Measurements from ENCODE around the gene P4HA2. TPM values are rescaled to one million over a fixed set of nuclear protein-coding genes. Genes with fewer than 3 reads are reported as not detected.

Gene P4HA2
- total and polyA plus RNA-seq, 2 of the 8 experiments (the other 6 are each of a cell fraction or from before 2014, with no cell fraction given) = 7.4 to 9.3 TPM

DNA sequence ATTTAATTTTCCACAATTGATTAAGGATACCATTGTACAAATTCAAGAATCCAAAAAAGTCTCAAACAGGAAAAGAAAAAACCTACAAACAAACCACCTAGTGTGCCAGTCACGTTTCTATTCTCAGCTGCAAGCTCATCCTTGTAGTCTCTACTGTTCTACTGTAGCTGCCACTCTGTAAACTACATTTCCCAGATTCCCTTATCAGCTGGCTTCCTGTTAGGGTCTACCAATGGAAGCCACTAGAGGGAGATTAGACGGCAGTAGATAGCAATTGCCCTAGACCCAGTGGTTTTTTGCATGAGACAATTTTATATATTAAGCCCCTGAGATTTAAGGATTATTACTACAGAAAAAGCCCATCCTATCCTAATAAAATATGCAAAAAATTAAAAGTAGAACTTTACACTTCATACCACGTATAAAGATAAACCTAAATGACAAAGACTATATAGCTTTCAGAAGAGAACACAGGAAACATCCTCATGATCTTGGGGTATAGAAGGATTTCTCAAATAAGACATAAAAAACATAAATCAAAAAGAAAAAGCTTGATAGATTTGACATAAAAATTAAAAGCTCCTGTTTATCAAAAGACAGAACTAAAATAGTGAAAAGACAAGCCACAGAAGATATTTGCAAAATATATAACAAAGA lies 37.4 kb downstream of the P4HA2 start (continued):
- TF ChIP-seq, protein P1, sequence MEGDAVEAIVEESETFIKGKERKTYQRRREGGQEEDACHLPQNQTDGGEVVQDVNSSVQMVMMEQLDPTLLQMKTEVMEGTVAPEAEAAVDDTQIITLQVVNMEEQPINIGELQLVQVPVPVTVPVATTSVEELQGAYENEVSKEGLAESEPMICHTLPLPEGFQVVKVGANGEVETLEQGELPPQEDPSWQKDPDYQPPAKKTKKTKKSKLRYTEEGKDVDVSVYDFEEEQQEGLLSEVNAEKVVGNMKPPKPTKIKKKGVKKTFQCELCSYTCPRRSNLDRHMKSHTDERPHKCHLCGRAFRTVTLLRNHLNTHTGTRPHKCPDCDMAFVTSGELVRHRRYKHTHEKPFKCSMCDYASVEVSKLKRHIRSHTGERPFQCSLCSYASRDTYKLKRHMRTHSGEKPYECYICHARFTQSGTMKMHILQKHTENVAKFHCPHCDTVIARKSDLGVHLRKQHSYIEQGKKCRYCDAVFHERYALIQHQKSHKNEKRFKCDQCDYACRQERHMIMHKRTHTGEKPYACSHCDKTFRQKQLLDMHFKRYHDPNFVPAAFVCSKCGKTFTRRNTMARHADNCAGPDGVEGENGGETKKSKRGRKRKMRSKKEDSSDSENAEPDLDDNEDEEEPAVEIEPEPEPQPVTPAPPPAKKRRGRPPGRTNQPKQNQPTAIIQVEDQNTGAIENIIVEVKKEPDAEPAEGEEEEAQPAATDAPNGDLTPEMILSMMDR (IDR thresholded peaks at IDR 0.05; ENCODE audit: control extremely low read depth in 1 of 3, insufficient read depth in 1 of 3, low read depth in 1 of 3, low read length in 3 of 3) = peak in 2 of 3 experiments; percentile 77 to 90; a peak in 3 of 4 replicates
- TF ChIP-seq CHD2 (IDR thresholded peaks at IDR 0.05; ENCODE audit: low read length) (no peak), CEBPB (IDR thresholded peaks at IDR 0.05; ENCODE audit: low read depth, low read length) (no peak), TEAD4 (IDR thresholded peaks at IDR 0.05; ENCODE audit: low read depth, low read length) (no peak), YY1 (IDR thresholded peaks at IDR 0.05; ENCODE audit: low read depth, low read length) (no peak), HDAC6 (IDR thresholded peaks at IDR 0.05; ENCODE audit: low read depth, low read length) (no peak), EZH2 (IDR thresholded peaks at IDR 0.05; ENCODE audit: low read depth, low read length, severe bottlenecking) (no peak), GABPA (IDR thresholded peaks at IDR 0.05; ENCODE audit: borderline replicate concordance, insufficient read depth, low read length) (peak; percentile 72; the same call in 1 of the 2 replicates), RBBP5 (IDR thresholded peaks at IDR 0.05; ENCODE audit: borderline replicate concordance, low read depth, low read length) (no peak), POLR2A (IDR thresholded peaks at IDR 0.05; ENCODE audit: control extremely low read depth in 1 of 2, low read depth in 2 of 2, low read length in 2 of 2) (no peak), CBX5 (IDR thresholded peaks at IDR 0.05; ENCODE audit: low read depth, low read length) (no peak), JUN (IDR thresholded peaks at IDR 0.05; ENCODE audit: low read depth, low read length) (no peak), EP300 (IDR thresholded peaks at IDR 0.05; ENCODE audit: borderline replicate concordance in 1 of 2, low read depth in 2 of 2, low read length in 2 of 2) (no peak), MAFK (IDR thresholded peaks at IDR 0.05; ENCODE audit: low read depth, low read length) (peak; percentile 30; the same call in 1 of the 2 replicates), SP1 (IDR thresholded peaks at IDR 0.05; ENCODE audit: low read depth, low read length) (no peak)

All from H1 (cell line).